ENCODE results near the gene LSM14B.
"Not testable (repeated sequence)": the region's sequence is repeated elsewhere in the genome, so short reads cannot be mapped to it uniquely, and the experiment has no call there.

- TF ChIP-seq CTCF (IDR thresholded peaks at IDR 0.05 in 4 of 5, conservative IDR thresholded peaks at IDR 0.05 in 1 of 5); POLR2A (IDR thresholded peaks at IDR 0.05): not testable (repeated sequence)
Observed at GRCh38 chr20:62084224-62084623, 38.1 kb upstream of the LSM14B start.
